HepG2 (cell line): ENCODE results near the gene HMGB2. TPM values are rescaled to one million over a fixed set of nuclear protein-coding genes. Genes with fewer than 3 reads are reported as not detected.

ENCODE experiments used
- ELF1 ChIP-seq: sonication (generic); formaldehyde crosslinking; IDR thresholded peaks from 2 replicates; pipeline ENCODE4 v1.4.0; 2020; ENCODE audit warnings: missing genetic modification reagents
- FOSL1 ChIP-seq: sonication (generic); formaldehyde crosslinking; IDR thresholded peaks from 2 replicates; pipeline ENCODE4 v1.9.0; 2021; ENCODE audit warnings: missing genetic modification reagents, borderline replicate concordance
- HHEX ChIP-seq: IDR thresholded peaks from 2 replicates; pipeline ENCODE4 v1.6.1; 2016; ENCODE audit warnings: control low read depth
- HOXA3 ChIP-seq: sonication (generic); formaldehyde crosslinking; IDR thresholded peaks from 2 replicates; pipeline ENCODE4 v1.5.0; 2020; ENCODE audit warnings: missing genetic modification reagents
- JARID2 ChIP-seq: sonication (generic); formaldehyde crosslinking; IDR thresholded peaks from 2 replicates; pipeline ENCODE4 v1.8.1; 2023; ENCODE audit warnings: missing genetic modification reagents, inconsistent platforms; ENCODE audit not compliant: insufficient replicate concordance
- KLF6 ChIP-seq: IDR thresholded peaks from 2 replicates; pipeline ENCODE4 v1.8.0; 2016; ENCODE audit warnings: missing biosample characterization, missing genetic modification reagents
- MED1 ChIP-seq: sonication (generic); formaldehyde crosslinking; IDR thresholded peaks from 2 replicates; pipeline ENCODE4 v1.4.0; 2020; ENCODE audit warnings: missing genetic modification reagents
- MXD3 ChIP-seq: IDR thresholded peaks from 2 replicates; pipeline ENCODE4 v1.6.1; 2016; ENCODE audit warnings: mild to moderate bottlenecking, missing biosample characterization, missing genetic modification reagents
- NFKBIZ ChIP-seq: IDR thresholded peaks from 2 replicates; pipeline ENCODE4 v1.6.1; 2018; ENCODE audit warnings: missing genetic modification reagents, missing compliant biosample characterization
- NONO ChIP-seq, 2 experiments: fragments of 450-650 bp in 1 of 2; sonication (generic) in 1 of 2; formaldehyde crosslinking in 1 of 2; IDR thresholded peaks in 1 of 2; conservative IDR thresholded peaks in 1 of 2; 2 replicates each; pipeline versions ENCODE4 v1.6.1 to v1.8.0; 2017 to 2022; ENCODE audit warnings: mild to moderate bottlenecking in 1 of 2, missing genetic modification reagents in 1 of 2, moderate library complexity in 1 of 2
- TBL1XR1 ChIP-seq: fragments of 150-350 bp; IDR thresholded peaks from 2 replicates; pipeline ENCODE4 v1.6.1; 2014; ENCODE audit warnings: borderline replicate concordance, low read length; ENCODE audit not compliant: partially characterized antibody
- TFAP4 ChIP-seq: sonication (generic); IDR thresholded peaks from 2 replicates; pipeline ENCODE4 v1.6.1; 2016; ENCODE audit warnings: low read depth, borderline replicate concordance
- THAP9 ChIP-seq: sonication (generic); formaldehyde crosslinking; IDR thresholded peaks from 2 replicates; pipeline ENCODE4; 2020; ENCODE audit warnings: missing genetic modification reagents, mild to moderate bottlenecking, borderline replicate concordance
- YY1 ChIP-seq: IDR thresholded peaks from 2 replicates; pipeline ENCODE4 v1.6.1; 2011; ENCODE audit warnings: low read length, low read depth, moderate library complexity, mild to moderate bottlenecking; ENCODE audit not compliant: insufficient read depth, insufficient replicate concordance
- ZNF253 ChIP-seq: sonication (generic); formaldehyde crosslinking; IDR thresholded peaks from 2 replicates; pipeline ENCODE4 v1.8.0; 2022; ENCODE audit warnings: mild to moderate bottlenecking, missing genetic modification reagents, borderline replicate concordance
- ZNF263 ChIP-seq: sonication (generic); formaldehyde crosslinking; IDR thresholded peaks from 2 replicates; pipeline ENCODE4 v1.4.0; 2020; ENCODE audit warnings: missing genetic modification reagents
- ZNF317 ChIP-seq: sonication (generic); formaldehyde crosslinking; IDR thresholded peaks from 2 replicates; pipeline ENCODE4 v1.5.0; 2020; ENCODE audit warnings: mild to moderate bottlenecking, missing genetic modification reagents
- ZNF432 ChIP-seq: sonication (generic); formaldehyde crosslinking; IDR thresholded peaks from 2 replicates; pipeline ENCODE4 v1.5.0; 2020; ENCODE audit warnings: missing genetic modification reagents, mild to moderate bottlenecking, borderline replicate concordance
- ZNF556 ChIP-seq: sonication (generic); formaldehyde crosslinking; IDR thresholded peaks from 2 replicates; pipeline ENCODE4 v1.4.0; 2020; ENCODE audit warnings: mild to moderate bottlenecking, missing genetic modification reagents, borderline replicate concordance
- ZNF562 ChIP-seq: sonication (generic); formaldehyde crosslinking; IDR thresholded peaks from 2 replicates; pipeline ENCODE4 v1.8.0; 2022; ENCODE audit warnings: missing genetic modification reagents, borderline replicate concordance
- ZNF580 ChIP-seq: IDR thresholded peaks from 2 replicates; pipeline ENCODE4 v1.6.1; 2016; ENCODE audit warnings: low read depth, borderline replicate concordance
- ZNF614 ChIP-seq: IDR thresholded peaks from 2 replicates; pipeline ENCODE4 v1.6.1; 2018; ENCODE audit warnings: missing biosample characterization, missing genetic modification reagents, inconsistent platforms, borderline replicate concordance
- ZNF691 ChIP-seq: sonication (generic); formaldehyde crosslinking; IDR thresholded peaks from 2 replicates; pipeline ENCODE4 v1.4.0; 2020; ENCODE audit warnings: missing genetic modification reagents, low read depth, mild to moderate bottlenecking, borderline replicate concordance
- polyA plus RNA-seq, 8 experiments: library from polyadenylated mRNA; depleted of rRNA in 3 of 8; stranded (reverse) in 7 of 8; unstranded in 1 of 8; fragments of >200 nt; fragmentation: Illumina TruSeq in 4 of 8; extraction: Trizol in 4 of 8; gene quantifications; 2 replicates each; pipeline versions ENCODE4 v1.2.1 to v1.2.3, GENCODE V29; 2011 to 2016; ENCODE audit warnings: low read depth in 4 of 8, missing spikeins in 1 of 8, mixed read lengths in 1 of 8; ENCODE audit not compliant: insufficient read depth in 1 of 8
- total RNA-seq, 5 experiments: library from RNA; depleted of rRNA; stranded (reverse); fragments of >200 nt; fragmentation: Illumina TruSeq; extraction: Trizol; gene quantifications; 2 replicates each; pipeline ENCODE4 v1.2.3, GENCODE V29; 2016; ENCODE audit warnings: low read depth in 1 of 5

HMGB2 gene
- total and polyA plus RNA-seq, 2 of the 13 experiments (the other 11 are each of a cell fraction or from before 2014, with no cell fraction given): 90.5 to 332 TPM

GRCh38 chr4:173370477-173371291 lies 36.5 kb upstream of the HMGB2 start, which contains the start of gene SAP30 (continued):
- TF ChIP-seq THAP9 (no peak), YY1 (peak; percentile 82), ZNF556 (CRISPR knock-in tag) (0 out of 2 replicates have a peak, but pooled peaks have one; percentile 19), HOXA3 (peak; percentile 48; the same call in 1 of the 2 replicates), ZNF691 (CRISPR knock-in tag) (peak; percentile 36; the same call in 1 of the 2 replicates), ZNF263 (CRISPR knock-in tag) (no peak; the same call in 1 of the 2 replicates), ZNF562 (CRISPR knock-in tag) (no peak), TFAP4 (peak; percentile 60; the same call in 1 of the 2 replicates), NFKBIZ (CRISPR knock-in tag) (0 out of 2 replicates have a peak, but pooled peaks have one; percentile 61), ELF1 (peak; percentile 30; the same call in 1 of the 2 replicates), ZNF614 (CRISPR knock-in tag) (peak; percentile 68; the same call in 1 of the 2 replicates), ZNF253 (no peak), ZNF317 (CRISPR knock-in tag) (0 out of 2 replicates have a peak, but pooled peaks have one; percentile 56), MED1 (CRISPR knock-in tag) (no peak), HHEX (CRISPR knock-in tag) (no peak), ZNF432 (CRISPR knock-in tag) (no peak), MXD3 (peak; percentile 57; the same call in 1 of the 2 replicates), NONO (IDR thresholded peaks at IDR 0.05) (no peak), NONO (CRISPR knock-in tag; conservative IDR thresholded peaks at IDR 0.05) (peak; percentile 60), JARID2 (CRISPR knock-in tag) (peak; percentile 73), FOSL1 (CRISPR knock-in tag) (no peak), TBL1XR1 (peak; percentile 59), ZNF580 (peak; percentile 50; the same call in 1 of the 2 replicates), KLF6 (CRISPR knock-in tag) (peak; percentile 38; the same call in 1 of the 2 replicates)
